SK-N-MC (cell line): ENCODE results near the gene NT5DC4.

Experiments
- EZH2 ChIP-seq: fragments of 200-600 bp; sonication (generic); IDR thresholded peaks from one replicate; pipeline ENCODE4 v1.6.1; 2017; ENCODE audit warnings: antibody characterized with exemption
- FOXP2 ChIP-seq: optimal IDR thresholded peaks from 2 replicates; pipeline ENCODE3; 2011; ENCODE audit warnings: mild to moderate bottlenecking, moderate library complexity; ENCODE audit not compliant: insufficient read depth; ENCODE audit errors: extremely low read length, control extremely low read depth
- POLR2AphosphoS5 ChIP-seq: IDR thresholded peaks from 2 replicates; pipeline ENCODE4 v1.6.1; 2012; ENCODE audit warnings: mild to moderate bottlenecking, low read depth, low read length, borderline replicate concordance

DNA sequence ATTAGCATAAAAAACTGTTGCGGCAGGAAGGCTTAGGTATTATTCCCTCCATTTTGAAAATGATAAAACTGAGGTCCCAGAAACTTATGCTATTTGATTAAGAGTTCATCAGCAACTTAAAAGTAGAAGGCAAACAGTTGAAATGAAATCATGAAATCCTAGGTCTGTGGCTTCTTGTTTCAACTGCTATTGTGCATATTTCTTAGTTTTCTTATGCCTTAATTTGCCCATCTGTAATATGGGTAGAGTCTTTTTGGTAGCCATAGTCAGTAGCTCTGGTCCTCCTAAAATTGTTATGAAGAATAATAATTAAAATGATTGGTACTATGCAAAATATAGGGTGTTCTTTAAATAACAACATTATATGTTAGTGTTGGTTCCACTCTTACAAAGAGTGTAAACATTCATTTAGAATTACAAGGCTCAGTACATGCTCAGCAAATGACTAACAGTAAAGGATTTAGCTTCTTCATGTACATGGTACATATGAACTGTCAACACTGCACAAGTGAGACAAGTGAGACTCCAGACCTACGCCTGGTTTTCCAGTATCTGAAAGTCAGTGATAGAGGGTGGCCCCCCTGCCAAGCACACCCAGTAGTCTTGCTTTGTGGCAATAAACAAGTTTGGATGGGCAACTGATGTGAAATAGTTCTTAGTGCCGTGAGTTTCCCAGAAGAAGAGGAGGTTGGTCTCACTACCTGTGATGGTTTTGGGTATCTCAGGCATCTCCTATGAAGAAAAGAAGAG lies 53.9 kb downstream of the NT5DC4 start:
- TF ChIP-seq POLR2AphosphoS5, result no peak
- no peak for TF ChIP-seq EZH2
- TF ChIP-seq FOXP2, result no peak
